ENCODE results near the gene XDH. TPM values are rescaled to one million over a fixed set of nuclear protein-coding genes. Genes with fewer than 3 reads are reported as not detected.

The XDH gene
- total RNA-seq, 4 donors from 2014 or later, result under 0.01 TPM; not detected in 3

- H3K4me3 ChIP-seq, result no peak overlapping the region
- H3K36me3 ChIP-seq, result no peaks in the 10 kb centered on the region
- peaks cover 0 to 6% of the 10 kb centered on the region in 2 donors for H3K27me3 ChIP-seq
- H3K9me3 ChIP-seq, result no peaks in the 10 kb centered on the region
- 61 to 79% methylated on average over 5 of the region's 5 CpGs for WGBS, 2 donors
- no peak overlapping the region for H3K27ac ChIP-seq
- no peaks in the 10 kb centered on the region for H3K4me1 ChIP-seq
- TF ChIP-seq POLR2A (IDR thresholded peaks at IDR 0.05) (no peak), EP300 (IDR thresholded peaks at IDR 0.05) (no peak)
- TF ChIP-seq, protein P1, sequence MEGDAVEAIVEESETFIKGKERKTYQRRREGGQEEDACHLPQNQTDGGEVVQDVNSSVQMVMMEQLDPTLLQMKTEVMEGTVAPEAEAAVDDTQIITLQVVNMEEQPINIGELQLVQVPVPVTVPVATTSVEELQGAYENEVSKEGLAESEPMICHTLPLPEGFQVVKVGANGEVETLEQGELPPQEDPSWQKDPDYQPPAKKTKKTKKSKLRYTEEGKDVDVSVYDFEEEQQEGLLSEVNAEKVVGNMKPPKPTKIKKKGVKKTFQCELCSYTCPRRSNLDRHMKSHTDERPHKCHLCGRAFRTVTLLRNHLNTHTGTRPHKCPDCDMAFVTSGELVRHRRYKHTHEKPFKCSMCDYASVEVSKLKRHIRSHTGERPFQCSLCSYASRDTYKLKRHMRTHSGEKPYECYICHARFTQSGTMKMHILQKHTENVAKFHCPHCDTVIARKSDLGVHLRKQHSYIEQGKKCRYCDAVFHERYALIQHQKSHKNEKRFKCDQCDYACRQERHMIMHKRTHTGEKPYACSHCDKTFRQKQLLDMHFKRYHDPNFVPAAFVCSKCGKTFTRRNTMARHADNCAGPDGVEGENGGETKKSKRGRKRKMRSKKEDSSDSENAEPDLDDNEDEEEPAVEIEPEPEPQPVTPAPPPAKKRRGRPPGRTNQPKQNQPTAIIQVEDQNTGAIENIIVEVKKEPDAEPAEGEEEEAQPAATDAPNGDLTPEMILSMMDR (IDR thresholded peaks at IDR 0.05), result no peak
- no peak for DNase-seq (ENCODE audit: low spot score in 2 of 2)
These were observed 78.5 kb downstream of the XDH start for GRCh38 chr2:31335921-31336585.

- no peak for TF ChIP-seq POLR2A (IDR thresholded peaks at IDR 0.05)
- TF ChIP-seq, protein P1 (IDR thresholded peaks at IDR 0.05), result no peak
- no peak for TF ChIP-seq EP300 (IDR thresholded peaks at IDR 0.05)
- DNase-seq (ENCODE audit: low spot score in 2 of 2), result no peak
- H3K9me3 ChIP-seq, result no peaks in the 10 kb centered on the region
- no peaks in the 10 kb centered on the region for H3K36me3 ChIP-seq
- peaks cover 0 to 6% of the 10 kb centered on the region in 2 donors for H3K27me3 ChIP-seq
- no peaks in the 10 kb centered on the region for H3K4me1 ChIP-seq
- 64 to 69% methylated on average over 5 of the region's 5 CpGs for WGBS, 2 donors
- no peak overlapping the region for H3K27ac ChIP-seq
- no peak overlapping the region for H3K4me3 ChIP-seq
These were observed 80.1 kb downstream of the XDH start for GRCh38 chr2:31334311-31335026.

GRCh38 chr2:31333527-31334183 is 80.9 kb downstream of the XDH start:
- Histone ChIP-seq H3K9me3 (no peaks in the 10 kb centered on the region), H3K4me3 (no peak overlapping the region), H3K27ac (no peak overlapping the region), H3K4me1 (no peaks in the 10 kb centered on the region), H3K36me3 (no peaks in the 10 kb centered on the region), H3K27me3 (peaks cover 0 to 6% of the 10 kb centered on the region in 2 donors)
- WGBS, 2 donors, result 4 to 16% methylated on average over 8 of the region's 8 CpGs
- TF ChIP-seq EP300 (IDR thresholded peaks at IDR 0.05), result no peak
- TF ChIP-seq, protein P1 (IDR thresholded peaks at IDR 0.05), result peak; percentile 80 to 90 (median 86)
- DNase-seq (ENCODE audit: low spot score in 2 of 2), result peak; percentile 68 to 91

DNA sequence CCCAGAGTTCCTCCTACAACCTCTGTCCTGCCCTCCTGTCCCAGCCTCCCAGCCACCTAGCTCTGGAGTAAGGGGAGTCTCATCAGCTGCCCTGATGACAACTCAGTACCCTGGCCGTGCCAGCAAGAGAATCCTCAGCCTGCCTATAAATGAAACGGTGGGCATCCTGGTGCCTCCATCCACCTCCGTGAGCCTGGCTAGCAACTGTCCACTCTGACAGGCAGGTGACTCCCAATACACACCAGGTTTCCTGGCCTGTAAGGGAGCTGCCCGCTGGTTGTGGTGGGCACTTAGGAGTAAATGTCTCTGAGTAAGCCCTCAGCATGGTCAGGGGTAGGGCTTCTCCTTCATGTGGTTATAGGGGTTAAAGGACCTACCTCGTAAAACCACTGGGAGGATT is 81.5 kb downstream of the XDH start:
- no peak for DNase-seq (ENCODE audit: low spot score in 2 of 2)
- Histone ChIP-seq H3K9me3 (no peaks in the 10 kb centered on the region), H3K27ac (no peak overlapping the region), H3K4me1 (no peaks in the 10 kb centered on the region), H3K4me3 (no peak overlapping the region), H3K36me3 (no peaks in the 10 kb centered on the region), H3K27me3 (peaks cover 0 to 6% of the 10 kb centered on the region in 2 donors)
- 73 to 78% methylated on average over 5 of the region's 5 CpGs for WGBS, 2 donors
- TF ChIP-seq, protein P1 (IDR thresholded peaks at IDR 0.05), result no peak
- no peak for TF ChIP-seq EP300 (IDR thresholded peaks at IDR 0.05)

- Histone ChIP-seq H3K9me3 (no peaks in the 10 kb centered on the region), H3K27me3 (peaks cover 0 to 6% of the 10 kb centered on the region in 2 donors), H3K4me3 (no peak overlapping the region), H3K4me1 (no peaks in the 10 kb centered on the region), H3K27ac (no peak overlapping the region), H3K36me3 (no peaks in the 10 kb centered on the region)
- WGBS, 2 donors, result 59 to 86% methylated on average over 5 of the region's 5 CpGs
- DNase-seq (ENCODE audit: low spot score in 2 of 2), result no peak
- TF ChIP-seq POLR2A (IDR thresholded peaks at IDR 0.05), result no peak
- TF ChIP-seq EP300 (IDR thresholded peaks at IDR 0.05), result no peak
- TF ChIP-seq, protein P1 (IDR thresholded peaks at IDR 0.05), result no peak
These were observed 82.0 kb downstream of the XDH start for GRCh38 chr2:31332521-31332920.
